Measurements from ENCODE around the gene DST. TPM values are rescaled to one million over a fixed set of nuclear protein-coding genes. Genes with fewer than 3 reads are reported as not detected.
A peak's percentile ranks its signal among the peaks of the same experiment; 100 is the strongest.

Gene DST
- total and polyA plus RNA-seq, 2 experiments from 2014 or later: 103 to 369 TPM

GRCh38 chr6:56556751-56557540 lies 85.7 kb downstream of the DST start:
- Histone ChIP-seq H3K27me3 (no peaks in the 10 kb centered on the region), H3K9me2 (replicated peaks; ENCODE audit: insufficient read depth) (no peaks in the 10 kb centered on the region), H3K27ac (no peak overlapping the region), H3K9me3 (ENCODE audit: low read depth) (no peaks in the 10 kb centered on the region), H3K4me2 (no peak overlapping the region), H3K36me3 (replicated peaks; ENCODE audit: insufficient read depth, low read depth) (no peaks in the 10 kb centered on the region), H3K79me2 (no peaks in the 10 kb centered on the region), H3K4me3 (no peak overlapping the region), H4K20me1 (ENCODE audit: insufficient read depth, poor library complexity, severe bottlenecking) (no peaks in the 10 kb centered on the region), H2AFZ (no peak overlapping the region), H3K4me1 (ENCODE audit: insufficient read depth) (no peaks in the 10 kb centered on the region)
- TF ChIP-seq EZH2 (IDR thresholded peaks at IDR 0.05; ENCODE audit: borderline replicate concordance): no peak
- TF ChIP-seq CTCF (IDR thresholded peaks at IDR 0.05; ENCODE audit: poor library complexity): no peak
- TF ChIP-seq EZH2phosphoT487 (IDR thresholded peaks at IDR 0.05; ENCODE audit: low read depth, severe bottlenecking, unreplicated experiment): no peak
- no peak for DNase-seq (ENCODE audit: low spot score)
- WGBS (ENCODE audit: low lambda C conversion rate, missing lambda C conversion rate): 71% methylated on average over 1 of the region's 1 CpG

- H4K20me1 ChIP-seq (ENCODE audit: insufficient read depth, poor library complexity, severe bottlenecking): no peaks in the 10 kb centered on the region
- H3K27ac ChIP-seq: peak overlapping the region; percentile 33
- H3K4me2 ChIP-seq: no peak overlapping the region
- H3K4me1 ChIP-seq (ENCODE audit: insufficient read depth): peaks cover 8% of the 10 kb centered on the region
- H2AFZ ChIP-seq: no peak overlapping the region
- no peak for TF ChIP-seq CTCF (IDR thresholded peaks at IDR 0.05; ENCODE audit: poor library complexity)
- no peak for TF ChIP-seq EZH2phosphoT487 (IDR thresholded peaks at IDR 0.05; ENCODE audit: low read depth, severe bottlenecking, unreplicated experiment)
- no peak for TF ChIP-seq EZH2 (IDR thresholded peaks at IDR 0.05; ENCODE audit: borderline replicate concordance)
- 62% methylated on average over 5 of the region's 5 CpGs for WGBS (ENCODE audit: low lambda C conversion rate, missing lambda C conversion rate)
- H3K4me3 ChIP-seq: no peak overlapping the region
- peaks cover 6% of the 10 kb centered on the region for H3K79me2 ChIP-seq
- DNase-seq (ENCODE audit: low spot score): peak; percentile 40
- no peaks in the 10 kb centered on the region for H3K9me3 ChIP-seq (ENCODE audit: low read depth)
- no peaks in the 10 kb centered on the region for H3K27me3 ChIP-seq
- no peaks in the 10 kb centered on the region for H3K9me2 ChIP-seq (replicated peaks; ENCODE audit: insufficient read depth)
- H3K36me3 ChIP-seq (replicated peaks; ENCODE audit: insufficient read depth, low read depth): no peaks in the 10 kb centered on the region
These were observed 87.2 kb downstream of the DST start for GRCh38 chr6:56555438-56555872.

- 93% methylated on average over 7 of the region's 7 CpGs for WGBS (ENCODE audit: low lambda C conversion rate, missing lambda C conversion rate)
- no peak overlapping the region for H3K4me3 ChIP-seq
- H3K9me2 ChIP-seq (replicated peaks; ENCODE audit: insufficient read depth): no peaks in the 10 kb centered on the region
- H4K20me1 ChIP-seq (ENCODE audit: insufficient read depth, poor library complexity, severe bottlenecking): peaks cover 11% of the 10 kb centered on the region
- DNase-seq (ENCODE audit: low spot score): no peak
- no peaks in the 10 kb centered on the region for H3K27me3 ChIP-seq
- TF ChIP-seq EZH2phosphoT487 (IDR thresholded peaks at IDR 0.05; ENCODE audit: low read depth, severe bottlenecking, unreplicated experiment): no peak
- TF ChIP-seq CTCF (IDR thresholded peaks at IDR 0.05; ENCODE audit: poor library complexity): no peak
- no peak for TF ChIP-seq EZH2 (IDR thresholded peaks at IDR 0.05; ENCODE audit: borderline replicate concordance)
- no peaks in the 10 kb centered on the region for H3K9me3 ChIP-seq (ENCODE audit: low read depth)
- H3K4me1 ChIP-seq (ENCODE audit: insufficient read depth): peaks cover 10% of the 10 kb centered on the region
- H3K27ac ChIP-seq: no peak overlapping the region
- no peak overlapping the region for H2AFZ ChIP-seq
- H3K36me3 ChIP-seq (replicated peaks; ENCODE audit: insufficient read depth, low read depth): no peaks in the 10 kb centered on the region
- peaks cover 32% of the 10 kb centered on the region for H3K79me2 ChIP-seq
- no peak overlapping the region for H3K4me2 ChIP-seq
These were observed 90.2 kb downstream of the DST start for GRCh38 chr6:56552187-56553130.

Data from hepatocyte (in vitro differentiated cells).